Sigmoid colon (tissue), 4 donors: ENCODE measurements around the gene SBK2.

ENCODE experiments used
- EP300 ChIP-seq, 4 donors: sonication (generic); formaldehyde crosslinking; IDR thresholded peaks; one replicate each; pipeline ENCODE4 v1.6.1; 2017; ENCODE audit warnings: antibody characterized with exemption in 4 of 4
- POLR2A ChIP-seq, 2 donors: fragments of 450-650 bp; IDR thresholded peaks; one replicate each; pipeline ENCODE4 v1.6.1; 2016; ENCODE audit warnings: antibody characterized with exemption in 2 of 2, mild to moderate bottlenecking in 2 of 2, moderate library complexity in 2 of 2

GRCh38 chr19:55543567-55543966 is 6.6 kb upstream of the SBK2 start:
- TF ChIP-seq EP300 (IDR thresholded peaks at IDR 0.05) (no peak), POLR2A (IDR thresholded peaks at IDR 0.05) (no peak)
